ENCODE results near the gene CREB5.

DNA sequence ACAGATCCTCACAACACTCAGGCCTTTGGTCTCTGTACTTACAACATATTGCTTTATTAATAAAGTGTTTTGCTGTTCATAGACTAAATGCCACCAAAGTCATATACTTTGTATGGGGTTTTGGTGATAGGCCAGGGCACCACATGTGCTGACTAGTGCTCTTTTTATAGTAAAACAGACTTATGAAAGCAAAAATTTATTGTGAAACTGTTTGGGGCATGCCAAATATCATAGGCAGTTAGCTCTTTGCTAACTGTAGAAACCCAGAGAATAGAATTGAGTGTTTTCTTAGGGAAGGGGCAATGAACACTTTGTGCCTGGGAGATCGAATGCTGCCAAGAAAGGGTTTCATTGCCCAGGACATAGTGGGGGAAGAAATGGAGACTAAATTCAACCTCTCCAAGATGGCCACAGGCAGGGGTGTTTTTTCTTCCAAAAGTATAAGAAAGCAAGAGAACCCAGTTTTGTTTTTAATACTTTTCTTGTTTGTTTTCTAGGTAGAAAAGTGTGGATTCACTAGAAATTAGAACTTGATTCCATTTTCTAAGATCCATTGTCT is 403.1 kb downstream of the CREB5 start:
- TF ChIP-seq, protein P1, sequence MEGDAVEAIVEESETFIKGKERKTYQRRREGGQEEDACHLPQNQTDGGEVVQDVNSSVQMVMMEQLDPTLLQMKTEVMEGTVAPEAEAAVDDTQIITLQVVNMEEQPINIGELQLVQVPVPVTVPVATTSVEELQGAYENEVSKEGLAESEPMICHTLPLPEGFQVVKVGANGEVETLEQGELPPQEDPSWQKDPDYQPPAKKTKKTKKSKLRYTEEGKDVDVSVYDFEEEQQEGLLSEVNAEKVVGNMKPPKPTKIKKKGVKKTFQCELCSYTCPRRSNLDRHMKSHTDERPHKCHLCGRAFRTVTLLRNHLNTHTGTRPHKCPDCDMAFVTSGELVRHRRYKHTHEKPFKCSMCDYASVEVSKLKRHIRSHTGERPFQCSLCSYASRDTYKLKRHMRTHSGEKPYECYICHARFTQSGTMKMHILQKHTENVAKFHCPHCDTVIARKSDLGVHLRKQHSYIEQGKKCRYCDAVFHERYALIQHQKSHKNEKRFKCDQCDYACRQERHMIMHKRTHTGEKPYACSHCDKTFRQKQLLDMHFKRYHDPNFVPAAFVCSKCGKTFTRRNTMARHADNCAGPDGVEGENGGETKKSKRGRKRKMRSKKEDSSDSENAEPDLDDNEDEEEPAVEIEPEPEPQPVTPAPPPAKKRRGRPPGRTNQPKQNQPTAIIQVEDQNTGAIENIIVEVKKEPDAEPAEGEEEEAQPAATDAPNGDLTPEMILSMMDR (IDR thresholded peaks at IDR 0.05): no peak
- no peak for TF ChIP-seq POLR2A (IDR thresholded peaks at IDR 0.05)
